ENCODE results near the gene NACC2.

Gene NACC2

DNA sequence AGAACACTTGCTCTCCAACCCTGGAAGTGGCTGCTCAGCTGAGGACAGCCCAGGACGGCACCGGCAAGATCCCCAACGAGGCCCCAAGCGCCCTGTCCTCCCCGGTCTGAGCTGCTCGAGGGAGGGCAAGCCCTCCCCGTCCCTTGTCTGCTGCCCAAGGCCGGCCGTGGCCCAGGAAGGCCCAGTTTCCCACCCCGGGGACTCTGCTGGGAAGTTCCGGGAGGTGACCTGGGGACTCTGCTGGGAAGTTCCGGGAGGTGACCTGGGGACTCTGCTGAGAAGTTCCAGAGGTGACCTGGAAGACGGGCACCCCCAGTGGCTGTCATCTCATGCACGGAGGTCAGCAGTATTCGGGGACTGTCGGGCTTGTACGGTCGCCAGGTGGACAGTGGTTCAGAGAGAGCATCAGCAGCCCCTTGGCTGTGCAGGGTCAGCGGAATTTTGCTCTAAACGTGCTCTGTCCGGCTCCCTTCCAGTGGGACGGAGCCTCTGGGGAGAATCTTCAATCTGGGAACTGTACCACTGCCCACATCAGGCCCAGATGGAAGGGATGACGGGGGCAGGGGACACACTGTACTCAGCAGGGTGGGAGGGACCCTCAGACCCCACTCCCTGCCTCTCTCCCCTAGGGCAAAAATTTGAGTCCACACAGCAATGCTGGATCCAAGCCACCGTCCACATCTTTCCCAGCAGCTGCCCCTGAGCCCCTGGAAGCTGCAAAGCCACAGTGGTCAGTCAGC, 7.2 kb downstream of the NACC2 start:
- peak in 1 of 42 donors; percentile 27 for DNase-seq
- intact Hi-C loops (cut with DNase I): loop anchor here (5.0 kb wide), 1 partner anchor 36 kb away; no protein-coding TSS in a partner anchor

- peak in 1 of 42 donors; percentile 3 for DNase-seq
- intact Hi-C loops (cut with DNase I): loop anchor here (5.0 kb wide), 1 partner anchor 35 kb away; no protein-coding TSS in a partner anchor
These were observed 7.9 kb downstream of the NACC2 start for GRCh38 chr9:136086951-136087740.

GRCh38 chr9:136086213-136086881, 8.7 kb downstream of the NACC2 start:
- intact Hi-C loops (cut with DNase I): loop anchor here (5.0 kb wide), 1 partner anchor 34 kb away; no protein-coding TSS in a partner anchor
- peak in 24 of 42 donors; percentile 2 to 75 (median 54) for DNase-seq

DNA sequence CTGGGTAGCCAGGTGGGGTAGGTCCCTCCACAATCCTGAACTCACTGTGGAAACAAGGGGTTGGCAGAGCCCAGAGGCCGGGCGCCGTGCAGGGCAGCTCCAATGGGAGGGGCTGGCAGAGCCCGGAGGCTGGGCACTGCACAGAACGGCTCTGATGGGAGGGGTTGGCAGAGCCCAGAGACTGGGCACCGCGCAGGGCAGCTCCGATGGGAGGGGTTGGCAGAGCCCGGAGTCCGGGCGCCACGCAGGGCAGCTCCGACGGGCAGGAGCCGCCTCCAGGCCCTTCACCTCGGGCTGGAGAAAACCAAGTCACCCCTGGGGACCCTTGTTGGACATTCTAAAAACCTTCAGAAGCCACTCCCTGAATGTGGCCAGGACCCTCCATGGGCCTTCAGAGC, 9.3 kb downstream of the NACC2 start:
- DNase-seq: peak; percentile 62 to 95 (median 87)
- intact Hi-C loops (cut with DNase I): loop anchor here (5.0 kb wide), 1 partner anchor 34 kb away; no protein-coding TSS in a partner anchor

DNA sequence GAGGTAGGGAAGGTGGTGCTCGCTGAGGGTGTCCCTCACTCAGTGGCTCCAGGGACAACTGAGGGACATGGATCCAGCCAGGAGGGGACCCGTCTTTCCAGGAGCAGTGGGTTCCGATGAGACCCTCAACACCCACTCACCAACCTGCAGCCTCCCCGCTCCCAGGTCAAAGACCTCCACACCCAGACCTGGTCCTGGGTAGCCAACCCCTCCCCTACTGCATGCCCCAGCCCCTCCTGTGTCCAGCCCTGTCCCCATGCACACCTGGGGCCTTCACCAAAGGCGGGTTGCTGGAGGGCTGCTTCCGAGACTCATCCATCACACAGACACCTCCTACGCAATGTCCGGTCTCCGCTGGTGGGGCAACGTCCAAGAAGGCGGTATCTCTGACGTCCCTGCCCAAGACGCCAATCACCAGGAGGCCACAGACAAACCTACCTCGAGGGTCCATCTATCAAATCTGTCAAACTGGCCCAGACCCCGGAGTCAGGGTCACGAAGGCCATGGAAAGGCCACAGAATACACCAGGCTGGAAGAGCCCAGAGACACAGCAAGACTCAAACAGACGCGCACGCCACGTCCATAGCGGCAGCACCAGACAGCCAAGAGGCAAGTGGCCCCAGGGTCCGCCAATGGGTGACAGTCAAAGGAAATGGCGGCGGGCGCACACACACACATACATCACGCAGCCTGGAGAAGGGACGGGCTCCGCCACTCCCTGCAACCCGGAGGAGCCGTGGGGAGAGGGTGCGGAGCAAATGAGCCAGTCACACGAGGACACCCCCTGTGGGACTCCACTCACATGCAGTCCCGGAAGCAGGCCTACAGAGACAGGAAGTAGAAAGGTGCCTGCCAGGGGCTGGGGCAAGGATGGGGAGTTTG, 10.8 kb downstream of the NACC2 start:
- peak in 1 of 42 donors; percentile 5 for DNase-seq
- intact Hi-C loops (cut with DNase I): no loop called here

- DNase-seq: no peak
- intact Hi-C loops (cut with DNase I): no loop called here
These were observed 11.5 kb downstream of the NACC2 start for GRCh38 chr9:136083558-136084062.

DNA sequence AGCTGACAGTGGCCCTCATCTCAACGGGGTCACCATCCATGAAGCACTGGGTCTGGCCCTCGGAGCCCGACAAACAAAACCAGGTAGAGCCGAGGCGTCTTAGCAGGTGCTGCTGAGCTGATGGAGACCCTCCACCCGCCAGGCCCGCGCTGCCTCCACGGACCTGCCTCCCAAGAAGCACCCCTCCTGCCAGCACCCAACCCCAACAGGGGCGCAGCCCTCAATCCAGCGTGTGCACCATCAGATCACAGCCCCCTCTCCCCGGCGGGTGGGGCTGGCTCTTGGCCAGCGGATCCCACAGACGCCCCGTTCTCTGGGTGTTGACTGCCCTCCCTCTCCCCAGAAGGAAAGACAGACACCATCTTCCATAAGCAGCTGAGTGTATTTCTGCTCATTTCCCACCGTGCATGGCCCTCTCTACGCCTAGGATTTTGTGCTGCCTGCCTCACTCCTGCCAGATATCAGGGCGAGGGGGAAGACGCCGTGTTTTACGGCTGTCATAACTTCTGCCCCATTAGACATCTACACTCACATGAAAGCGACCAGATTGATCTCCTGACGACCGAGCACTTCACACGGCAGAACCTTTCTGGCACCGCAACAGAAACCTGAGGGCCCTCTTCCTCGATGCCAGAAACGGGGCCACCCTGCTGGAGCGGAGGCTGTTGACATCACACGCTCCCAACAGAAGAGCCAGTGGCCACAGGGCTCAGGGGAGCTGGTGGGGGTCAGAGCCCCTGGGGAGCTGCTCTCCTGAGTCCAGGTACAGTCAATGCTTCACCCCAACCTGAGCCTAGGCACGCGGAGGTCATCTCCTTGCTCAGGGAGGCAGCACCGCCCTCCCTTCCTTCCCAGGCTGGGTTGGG, 12.4 kb downstream of the NACC2 start:
- intact Hi-C loops (cut with DNase I): no loop called here
- DNase-seq: no peak

GRCh38 chr9:136081826-136082495, 13.1 kb downstream of the NACC2 start:
- intact Hi-C loops (cut with DNase I): no loop called here
- DNase-seq: no peak

DNA sequence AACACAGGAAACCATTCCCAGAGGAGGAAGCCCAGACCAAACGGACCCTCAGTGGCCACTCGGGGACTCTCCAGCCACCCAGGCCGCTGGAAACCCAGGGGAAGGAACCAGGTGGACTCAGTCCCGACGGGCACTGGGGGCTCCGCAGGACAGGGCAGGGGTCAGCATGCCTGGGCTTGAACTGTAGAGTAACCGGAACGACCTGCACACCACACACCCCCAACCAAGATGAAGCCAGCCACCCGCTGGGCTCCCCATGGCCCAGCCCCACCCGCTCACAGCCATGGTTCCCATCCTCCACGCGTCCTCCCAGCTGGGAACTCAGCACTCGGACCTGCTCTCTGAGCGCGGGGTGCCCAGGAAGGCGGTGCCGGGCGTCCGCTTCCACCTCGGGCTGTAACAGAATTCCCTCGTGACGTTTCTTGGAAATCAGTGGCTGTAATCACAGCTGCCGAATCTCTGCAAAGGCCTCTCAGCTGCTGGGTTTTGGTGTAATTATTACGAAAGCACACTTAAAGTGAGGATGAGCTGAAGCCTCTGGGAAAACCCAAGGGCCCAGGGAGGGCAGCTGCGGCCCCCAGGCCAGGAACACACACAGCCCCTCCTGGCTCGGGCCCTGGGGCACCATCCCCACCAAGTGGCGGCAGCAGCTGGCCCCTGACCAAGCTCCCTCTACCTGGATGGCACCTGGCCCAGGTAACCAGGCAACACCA, 13.8 kb downstream of the NACC2 start:
- DNase-seq: no peak
- intact Hi-C loops (cut with DNase I): no loop called here

DNA sequence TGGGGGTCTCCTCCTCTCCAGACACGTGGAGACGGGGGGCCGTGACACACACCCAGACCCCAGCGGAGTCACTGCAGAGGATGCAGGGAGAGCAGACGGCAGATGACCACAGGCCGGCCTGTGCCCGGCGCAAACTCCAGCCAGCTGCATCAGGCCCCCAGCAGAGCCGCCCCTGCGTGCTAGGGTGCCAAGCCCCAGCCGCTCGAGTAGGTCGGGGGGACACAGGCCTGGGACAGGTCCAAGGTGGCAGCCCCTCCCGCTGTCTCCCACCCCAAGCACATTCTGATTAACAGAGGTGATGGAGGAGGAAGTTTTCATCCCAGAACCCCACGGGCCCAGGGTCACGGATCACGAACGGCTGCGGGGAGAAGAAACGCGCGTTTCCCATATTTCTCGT, 14.4 kb downstream of the NACC2 start:
- DNase-seq: no peak
- intact Hi-C loops (cut with DNase I): no loop called here

DNA sequence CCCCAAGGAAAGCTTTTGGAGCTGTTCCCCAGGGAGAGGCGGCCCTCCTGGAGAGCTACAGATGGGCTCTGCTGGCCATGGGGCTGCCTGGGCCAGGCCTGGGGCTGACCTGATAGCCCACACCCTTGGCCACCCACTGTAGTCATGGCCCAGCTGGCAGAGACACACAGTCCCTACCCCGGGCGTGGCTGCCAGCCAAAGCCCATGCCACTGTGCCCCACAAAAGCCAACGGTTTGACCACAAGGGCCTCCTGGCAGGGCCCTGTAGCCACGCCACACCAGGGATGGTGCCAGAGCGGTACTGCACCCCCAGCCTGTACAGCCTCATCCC, 15.2 kb downstream of the NACC2 start:
- peak in 3 of 42 donors; percentile 45 to 58 (median 55) for DNase-seq

GRCh38 chr9:136079211-136079915, 15.7 kb downstream of the NACC2 start:
- intact Hi-C loops (cut with DNase I): no loop called here
- DNase-seq: no peak

More for the DNA sequence above, 15.2 kb downstream of the NACC2 start:
- intact Hi-C loops (cut with DNase I): no loop called here

DNA sequence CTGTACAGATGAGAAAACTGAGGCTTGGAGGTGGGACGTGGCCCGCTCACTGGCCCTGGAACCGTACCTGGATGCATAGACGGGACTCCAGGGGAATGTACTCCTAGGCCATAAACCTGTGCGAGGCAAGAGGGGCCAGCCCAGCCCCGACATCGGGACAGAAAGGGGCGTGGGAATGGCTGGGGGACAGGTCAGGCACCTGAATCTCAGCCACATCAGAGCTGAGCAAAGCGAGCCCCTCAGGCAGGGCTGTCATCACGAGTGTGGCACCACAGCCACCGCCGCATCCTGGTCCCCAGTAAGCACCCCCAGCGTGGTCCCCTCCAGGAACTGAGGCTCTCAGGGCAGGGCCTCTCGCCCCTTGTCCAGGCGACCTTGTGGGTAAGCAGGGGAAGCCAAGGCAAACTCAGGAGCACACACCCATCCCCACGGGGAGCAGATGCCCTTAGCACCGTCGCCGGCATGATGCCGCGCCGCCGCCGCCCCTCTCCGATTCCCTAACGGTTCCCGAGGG, 16.5 kb downstream of the NACC2 start:
- DNase-seq: no peak
- intact Hi-C loops (cut with DNase I): no loop called here

GRCh38 chr9:136078024-136078423, 17.1 kb downstream of the NACC2 start:
- intact Hi-C loops (cut with DNase I): no loop called here
- no peak for DNase-seq

GRCh38 chr9:136077491-136077890, 17.6 kb downstream of the NACC2 start:
- DNase-seq: no peak
- intact Hi-C loops (cut with DNase I): no loop called here
